ENCODE measurements around the gene CLEC4M.

The CLEC4M gene, protein sequence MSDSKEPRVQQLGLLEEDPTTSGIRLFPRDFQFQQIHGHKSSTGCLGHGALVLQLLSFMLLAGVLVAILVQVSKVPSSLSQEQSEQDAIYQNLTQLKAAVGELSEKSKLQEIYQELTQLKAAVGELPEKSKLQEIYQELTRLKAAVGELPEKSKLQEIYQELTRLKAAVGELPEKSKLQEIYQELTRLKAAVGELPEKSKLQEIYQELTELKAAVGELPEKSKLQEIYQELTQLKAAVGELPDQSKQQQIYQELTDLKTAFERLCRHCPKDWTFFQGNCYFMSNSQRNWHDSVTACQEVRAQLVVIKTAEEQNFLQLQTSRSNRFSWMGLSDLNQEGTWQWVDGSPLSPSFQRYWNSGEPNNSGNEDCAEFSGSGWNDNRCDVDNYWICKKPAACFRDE

DNA sequence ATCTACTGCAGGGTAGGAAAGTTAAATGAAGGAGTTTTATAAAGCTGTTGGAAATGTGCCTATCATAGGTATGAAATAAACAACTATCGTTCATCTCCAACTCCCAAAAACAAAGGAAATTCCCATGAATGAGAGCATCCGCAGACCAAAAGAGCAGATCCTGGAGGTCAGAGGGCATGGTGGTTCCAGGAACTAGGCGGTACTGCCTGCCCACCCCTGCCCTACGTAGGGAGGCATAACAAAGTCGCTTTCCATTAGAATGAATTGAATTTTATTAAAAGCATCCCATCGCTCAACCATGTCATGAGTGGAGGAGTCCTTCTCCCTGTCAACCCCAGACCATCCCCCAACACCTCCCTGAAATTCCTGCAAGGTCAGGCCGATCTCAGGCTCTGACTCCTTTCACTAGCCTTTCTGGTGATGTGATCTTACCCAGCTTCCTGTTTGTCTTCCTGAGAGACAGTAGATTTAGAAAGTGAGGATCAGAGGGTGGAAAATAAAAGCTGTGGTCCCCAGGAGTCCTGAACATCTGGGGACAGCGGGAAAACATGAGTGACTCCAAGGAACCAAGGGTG is at the start of gene CLEC4M:
TSS of gene CLEC4M (plus strand) at position 525 of the 575 bp plus-strand sequence. CDS start at position 549, 24 bp downstream.
- DNase-seq, result no peak

DNA sequence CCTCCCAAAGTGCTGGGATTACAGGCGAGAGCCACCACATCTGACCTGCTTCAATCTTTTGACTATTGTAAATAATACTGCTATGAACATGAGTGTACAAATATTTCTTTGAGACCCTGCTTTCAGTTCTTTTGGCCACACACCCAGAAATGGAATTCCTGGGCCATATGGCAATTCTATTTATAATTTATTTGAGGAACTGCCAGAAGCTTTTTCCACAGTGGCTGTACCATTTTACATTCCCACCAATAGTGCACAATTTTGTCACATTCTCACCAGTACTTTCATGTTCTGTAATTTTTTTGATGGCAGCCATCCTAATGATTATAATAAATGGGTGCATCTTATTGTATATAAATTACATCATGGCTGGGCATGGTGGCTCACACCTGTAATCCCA is 47.4 kb upstream of the CLEC4M start:
- no peak for DNase-seq

DNA sequence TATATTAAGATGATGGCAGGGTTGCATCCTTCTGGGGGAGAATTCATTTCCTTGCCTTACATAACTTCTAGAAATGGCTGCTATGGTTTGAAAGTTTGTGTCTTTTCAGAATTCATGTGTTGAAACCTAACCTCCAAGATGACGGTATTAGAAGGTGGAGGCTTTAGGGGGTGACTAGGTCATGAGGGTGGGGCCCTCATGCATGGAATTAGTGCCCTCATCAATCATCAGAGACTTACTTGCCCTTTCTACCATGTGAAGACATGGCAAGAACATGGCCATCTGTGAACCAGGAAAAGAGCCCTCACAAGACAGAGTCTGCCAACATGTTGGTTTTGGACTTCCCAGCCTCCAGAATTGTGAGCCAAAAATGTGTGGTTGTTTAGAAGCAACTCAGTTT is 46.3 kb upstream of the CLEC4M start:
- DNase-seq, result no peak

DNA sequence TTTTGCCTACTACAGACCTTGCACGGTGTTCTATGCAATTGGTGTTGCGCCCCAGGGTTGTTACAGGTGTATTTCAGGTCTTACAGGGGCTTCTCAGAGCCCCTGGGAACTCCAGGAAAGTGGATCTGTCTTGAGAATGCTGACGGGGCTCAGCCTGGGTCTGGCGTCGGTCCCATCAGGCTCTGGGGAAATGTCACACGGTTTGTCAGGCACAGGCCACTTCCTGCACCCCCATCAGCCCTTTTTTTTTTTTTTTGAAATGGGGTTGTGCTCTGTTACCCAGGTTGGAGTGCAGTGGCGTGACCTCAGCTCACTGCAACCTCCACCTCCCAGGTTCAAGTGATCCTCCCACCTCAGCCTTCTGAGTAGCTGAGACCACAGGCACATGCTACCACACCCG is 44.4 kb upstream of the CLEC4M start:
- DNase-seq, result peak; percentile 40

- DNase-seq, result no peak
Measured at GRCh38 chr19:7720351-7720750, 42.7 kb upstream of the CLEC4M start.

GRCh38 chr19:7722231-7722651 is 40.8 kb upstream of the CLEC4M start:
- DNase-seq, result no peak

GRCh38 chr19:7725791-7726190 is 37.3 kb upstream of the CLEC4M start:
- no peak for DNase-seq

GRCh38 chr19:7729211-7729610 is 33.8 kb upstream of the CLEC4M start:
- peak; percentile 34 for DNase-seq

DNA sequence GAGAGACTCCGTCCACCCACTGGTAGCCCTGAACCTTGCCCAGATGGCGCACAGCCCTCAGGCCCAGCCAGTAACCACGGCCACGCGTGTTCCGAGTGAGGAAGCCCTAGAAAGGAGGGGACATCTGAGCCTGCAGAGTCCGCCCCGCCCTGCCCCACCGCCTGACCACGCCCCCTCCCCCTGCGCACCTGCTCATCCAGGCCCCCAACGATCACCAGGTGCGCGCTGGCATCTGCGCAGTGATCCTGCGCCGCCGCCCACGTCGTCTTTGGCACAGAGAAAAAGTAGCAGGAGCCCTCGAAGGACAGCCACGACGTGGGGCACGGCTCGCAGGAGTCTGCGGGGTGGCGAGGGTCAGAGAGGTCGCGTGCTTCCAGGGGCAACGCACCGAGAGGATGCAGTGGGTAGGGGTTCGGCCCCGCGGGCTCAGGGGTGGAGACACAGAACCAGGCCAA is 33.2 kb upstream of the CLEC4M start:
- peak; percentile 48 for DNase-seq

GRCh38 chr19:7730286-7731217 is 32.5 kb upstream of the CLEC4M start:
- DNase-seq, result no peak

DNA sequence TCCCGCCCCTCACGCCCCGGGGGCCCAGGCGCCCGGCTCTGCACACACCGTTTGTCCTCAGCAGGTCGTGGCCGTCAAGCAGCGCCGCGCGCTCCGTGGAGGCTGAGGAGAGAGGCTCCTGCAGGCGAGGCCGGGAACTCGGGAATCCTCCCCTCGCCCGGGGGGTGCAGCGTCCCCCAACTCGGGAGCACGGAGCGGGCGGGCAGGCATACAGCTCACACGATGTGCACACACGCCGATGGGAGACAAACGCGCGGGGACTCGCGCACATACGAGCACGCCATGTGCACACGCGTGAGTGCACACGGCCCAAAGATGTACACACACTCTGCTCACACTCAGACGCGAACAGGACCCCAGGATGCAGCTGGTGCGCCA is 31.8 kb upstream of the CLEC4M start:
- no peak for DNase-seq

DNA sequence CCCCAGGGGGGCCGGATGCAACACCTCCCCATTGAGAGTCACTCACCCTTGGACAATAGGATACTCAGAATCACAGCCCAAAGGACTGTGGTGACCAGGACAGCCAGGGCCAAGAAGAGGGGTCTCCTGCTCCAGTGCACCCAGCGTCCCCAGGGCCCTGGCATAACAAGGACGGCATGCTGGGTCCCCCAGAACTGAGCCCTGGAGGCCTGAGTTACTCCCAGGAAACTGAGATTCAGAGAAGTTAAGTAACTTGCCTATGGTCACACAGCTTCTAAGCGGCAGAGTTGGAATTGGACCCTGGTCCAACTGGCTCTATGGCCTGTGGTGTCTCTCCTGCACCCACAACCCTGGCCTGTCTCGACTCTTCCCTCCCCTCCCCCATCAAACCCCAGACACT is 31.4 kb upstream of the CLEC4M start:
- no peak for DNase-seq

DNA sequence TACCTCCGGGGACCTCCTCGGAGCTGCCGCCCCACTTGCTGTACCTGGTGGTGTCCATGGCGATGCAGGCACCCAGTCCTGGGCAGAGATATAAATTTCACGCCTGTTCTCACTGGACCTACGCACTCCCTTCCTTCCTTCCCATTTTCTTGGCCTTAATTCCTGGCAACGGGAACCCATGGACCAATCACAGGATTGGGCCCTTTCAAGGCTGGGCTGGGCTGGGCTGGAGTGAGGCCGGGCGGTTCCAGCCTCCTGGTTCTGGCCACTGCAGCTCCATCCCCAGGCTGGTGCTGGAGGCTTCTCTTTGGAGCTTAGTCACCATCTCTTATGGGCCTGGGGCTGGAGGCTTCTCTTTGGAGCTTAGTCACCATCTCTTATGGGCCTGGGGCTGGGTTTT is 31.0 kb upstream of the CLEC4M start, which contains the start of gene CLEC4G:
TSS of gene CLEC4G (minus strand) at position 66 of the 400 bp plus-strand sequence. CDS start at position 58, 8 bp downstream.
- DNase-seq, result no peak

- no peak for DNase-seq
Measured at GRCh38 chr19:7733376-7733775, 29.7 kb upstream of the CLEC4M start.

GRCh38 chr19:7734220-7735203 is 28.5 kb upstream of the CLEC4M start:
- no peak for DNase-seq

DNA sequence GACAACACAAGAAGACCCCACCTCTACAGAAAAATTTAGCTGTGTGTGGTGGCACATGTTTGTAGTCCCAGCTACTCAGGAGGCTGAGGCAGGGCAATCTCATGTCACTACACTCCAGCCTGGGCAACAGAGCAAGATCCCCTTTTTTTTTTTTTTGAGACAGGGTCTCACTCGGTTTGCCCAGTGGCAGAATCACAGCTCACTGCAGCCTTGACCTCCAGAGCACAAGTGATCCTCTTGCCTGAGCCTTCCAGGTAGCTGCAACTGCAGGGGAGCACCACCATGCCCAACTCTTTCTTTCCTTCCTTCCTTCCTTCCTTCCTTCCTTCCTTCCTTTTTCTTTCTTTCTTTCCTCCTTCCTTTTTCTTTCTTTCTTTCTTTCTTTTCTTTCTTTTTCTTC is 26.9 kb upstream of the CLEC4M start:
- no peak for DNase-seq

GRCh38 chr19:7737215-7737614 is 25.8 kb upstream of the CLEC4M start:
- no peak for DNase-seq

DNA sequence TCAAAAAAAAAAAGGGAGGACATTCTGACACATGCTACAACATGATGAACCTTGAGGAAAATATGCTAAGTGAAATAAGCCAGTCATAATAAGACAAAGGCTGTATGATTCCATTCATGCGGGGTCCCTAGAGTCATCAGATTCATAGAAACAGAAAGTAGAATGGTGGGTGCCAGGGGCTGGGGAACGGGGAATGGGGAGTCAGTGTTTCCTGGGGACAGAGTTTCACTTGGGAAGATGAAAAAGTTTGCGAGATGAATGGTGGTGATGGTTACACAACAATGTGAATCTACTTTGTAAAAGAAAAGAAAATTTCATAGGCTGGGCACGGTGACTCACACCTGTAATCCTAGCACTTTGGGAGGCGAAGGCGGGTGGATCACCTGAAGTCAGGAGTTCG is 25.0 kb upstream of the CLEC4M start:
- no peak for DNase-seq

GRCh38 chr19:7739211-7739755 is 23.8 kb upstream of the CLEC4M start:
- no peak for DNase-seq

DNA sequence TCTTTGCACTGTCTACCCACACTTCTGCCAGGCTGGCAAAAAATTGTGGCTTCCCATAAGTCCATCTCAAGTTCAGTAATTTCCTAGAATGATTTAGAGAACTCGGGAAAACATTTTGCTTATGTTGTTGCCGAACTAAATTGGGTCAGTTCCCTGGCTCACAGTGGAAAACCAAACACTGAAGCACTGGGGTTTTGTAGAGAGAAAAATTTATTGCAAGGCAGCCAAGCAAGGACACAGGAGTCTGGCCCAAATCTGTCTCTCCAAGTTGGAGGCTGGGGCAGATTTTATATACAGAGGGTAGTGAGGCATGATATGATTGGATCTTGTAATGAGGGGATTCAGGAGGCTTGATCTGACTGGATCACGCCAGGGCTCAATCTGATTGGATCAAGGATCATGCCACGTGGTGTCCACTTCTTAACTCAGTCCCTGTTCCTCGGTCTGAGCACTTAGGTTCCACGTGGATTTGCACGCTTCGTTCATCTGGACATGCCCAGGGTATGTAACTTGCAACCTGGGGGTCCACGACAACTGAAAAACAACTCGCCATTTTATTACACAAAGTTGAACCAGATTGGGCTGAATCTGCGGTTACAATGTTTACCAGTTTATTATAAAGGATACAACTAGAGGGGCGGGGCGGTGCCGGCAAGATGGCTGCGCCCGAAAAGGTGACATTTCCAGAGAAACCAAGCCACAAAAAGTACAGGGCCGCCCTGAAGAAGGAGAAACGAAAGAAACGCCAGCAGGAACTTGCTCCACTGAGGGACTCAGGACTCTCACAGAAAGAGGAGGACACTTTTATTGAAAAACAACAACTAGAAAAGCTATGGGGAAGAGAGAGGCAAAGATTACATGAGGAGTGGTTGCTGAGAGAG is 23.0 kb upstream of the CLEC4M start:
- DNase-seq, result no peak

GRCh38 chr19:7740682-7741054 is 22.4 kb upstream of the CLEC4M start:
- no peak for DNase-seq
